Tibial nerve (tissue), 4 donors: Measurements from ENCODE around the gene EFNA5.

Source experiments
- EP300 ChIP-seq, 2 donors: sonication (generic); formaldehyde crosslinking; IDR thresholded peaks; one replicate each; pipeline ENCODE4 v1.6.1; 2017; ENCODE audit warnings: antibody characterized with exemption in 2 of 2, mild to moderate bottlenecking in 1 of 2
- POLR2A ChIP-seq, 2 donors: fragments of 450-650 bp; IDR thresholded peaks; one replicate each; pipeline ENCODE4 v1.6.1; 2017; ENCODE audit warnings: antibody characterized with exemption in 2 of 2, mild to moderate bottlenecking in 2 of 2, moderate library complexity in 2 of 2
- TF ChIP-seq, protein P1 (sequence below), 5 experiments: fragments of 200-600 bp in 3 of 5; fragments of 450-650 bp in 2 of 5; sonication (generic) in 3 of 5; IDR thresholded peaks; one replicate each; pipeline ENCODE4 v1.5.1; 2016 to 2019; ENCODE audit warnings: antibody characterized with exemption in 5 of 5, mild to moderate bottlenecking in 3 of 5, moderate library complexity in 2 of 5

GRCh38 chr5:107566986-107567385 lies 103.8 kb downstream of the EFNA5 start:
- no peak for TF ChIP-seq POLR2A (IDR thresholded peaks at IDR 0.05)
- TF ChIP-seq, protein P1, sequence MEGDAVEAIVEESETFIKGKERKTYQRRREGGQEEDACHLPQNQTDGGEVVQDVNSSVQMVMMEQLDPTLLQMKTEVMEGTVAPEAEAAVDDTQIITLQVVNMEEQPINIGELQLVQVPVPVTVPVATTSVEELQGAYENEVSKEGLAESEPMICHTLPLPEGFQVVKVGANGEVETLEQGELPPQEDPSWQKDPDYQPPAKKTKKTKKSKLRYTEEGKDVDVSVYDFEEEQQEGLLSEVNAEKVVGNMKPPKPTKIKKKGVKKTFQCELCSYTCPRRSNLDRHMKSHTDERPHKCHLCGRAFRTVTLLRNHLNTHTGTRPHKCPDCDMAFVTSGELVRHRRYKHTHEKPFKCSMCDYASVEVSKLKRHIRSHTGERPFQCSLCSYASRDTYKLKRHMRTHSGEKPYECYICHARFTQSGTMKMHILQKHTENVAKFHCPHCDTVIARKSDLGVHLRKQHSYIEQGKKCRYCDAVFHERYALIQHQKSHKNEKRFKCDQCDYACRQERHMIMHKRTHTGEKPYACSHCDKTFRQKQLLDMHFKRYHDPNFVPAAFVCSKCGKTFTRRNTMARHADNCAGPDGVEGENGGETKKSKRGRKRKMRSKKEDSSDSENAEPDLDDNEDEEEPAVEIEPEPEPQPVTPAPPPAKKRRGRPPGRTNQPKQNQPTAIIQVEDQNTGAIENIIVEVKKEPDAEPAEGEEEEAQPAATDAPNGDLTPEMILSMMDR (IDR thresholded peaks at IDR 0.05): no peak
- no peak for TF ChIP-seq EP300 (IDR thresholded peaks at IDR 0.05)
